ENCODE data around the gene NBEAL1. TPM values are rescaled to one million over a fixed set of nuclear protein-coding genes. Genes with fewer than 3 reads are reported as not detected.
"Not testable (repeated sequence)": the region's sequence is repeated elsewhere in the genome, so short reads cannot be mapped to it uniquely, and the experiment has no call there.

The NBEAL1 gene
- total RNA-seq, 4 donors from 2014 or later = 25.6 to 67.5 (median 55.0) TPM

DNA sequence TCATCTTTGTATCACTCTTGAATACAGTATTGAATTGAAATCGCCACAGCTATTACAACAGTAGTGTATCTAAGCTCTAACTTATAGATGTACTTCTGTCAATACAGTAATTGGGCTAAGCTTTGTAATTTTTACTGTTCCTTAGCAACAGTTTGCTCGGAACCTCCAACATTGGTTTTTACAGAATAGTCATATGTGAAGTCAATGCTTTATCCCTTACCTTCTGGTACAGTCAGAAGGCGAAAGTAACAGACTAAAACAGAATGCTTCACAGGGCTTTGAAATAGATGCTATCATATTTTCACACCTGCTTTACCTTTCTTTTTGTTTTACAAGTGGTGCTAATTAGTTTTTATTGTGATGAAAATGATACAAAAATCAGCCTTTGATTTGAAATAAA lies 177.3 kb downstream of the NBEAL1 start:
- DNase-seq (ENCODE audit: low spot score) = no peak
- no peak for ATAC-seq (ENCODE audit: low FRiP score)
- TF ChIP-seq, protein P1, sequence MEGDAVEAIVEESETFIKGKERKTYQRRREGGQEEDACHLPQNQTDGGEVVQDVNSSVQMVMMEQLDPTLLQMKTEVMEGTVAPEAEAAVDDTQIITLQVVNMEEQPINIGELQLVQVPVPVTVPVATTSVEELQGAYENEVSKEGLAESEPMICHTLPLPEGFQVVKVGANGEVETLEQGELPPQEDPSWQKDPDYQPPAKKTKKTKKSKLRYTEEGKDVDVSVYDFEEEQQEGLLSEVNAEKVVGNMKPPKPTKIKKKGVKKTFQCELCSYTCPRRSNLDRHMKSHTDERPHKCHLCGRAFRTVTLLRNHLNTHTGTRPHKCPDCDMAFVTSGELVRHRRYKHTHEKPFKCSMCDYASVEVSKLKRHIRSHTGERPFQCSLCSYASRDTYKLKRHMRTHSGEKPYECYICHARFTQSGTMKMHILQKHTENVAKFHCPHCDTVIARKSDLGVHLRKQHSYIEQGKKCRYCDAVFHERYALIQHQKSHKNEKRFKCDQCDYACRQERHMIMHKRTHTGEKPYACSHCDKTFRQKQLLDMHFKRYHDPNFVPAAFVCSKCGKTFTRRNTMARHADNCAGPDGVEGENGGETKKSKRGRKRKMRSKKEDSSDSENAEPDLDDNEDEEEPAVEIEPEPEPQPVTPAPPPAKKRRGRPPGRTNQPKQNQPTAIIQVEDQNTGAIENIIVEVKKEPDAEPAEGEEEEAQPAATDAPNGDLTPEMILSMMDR (IDR thresholded peaks at IDR 0.05) = no peak

DNA sequence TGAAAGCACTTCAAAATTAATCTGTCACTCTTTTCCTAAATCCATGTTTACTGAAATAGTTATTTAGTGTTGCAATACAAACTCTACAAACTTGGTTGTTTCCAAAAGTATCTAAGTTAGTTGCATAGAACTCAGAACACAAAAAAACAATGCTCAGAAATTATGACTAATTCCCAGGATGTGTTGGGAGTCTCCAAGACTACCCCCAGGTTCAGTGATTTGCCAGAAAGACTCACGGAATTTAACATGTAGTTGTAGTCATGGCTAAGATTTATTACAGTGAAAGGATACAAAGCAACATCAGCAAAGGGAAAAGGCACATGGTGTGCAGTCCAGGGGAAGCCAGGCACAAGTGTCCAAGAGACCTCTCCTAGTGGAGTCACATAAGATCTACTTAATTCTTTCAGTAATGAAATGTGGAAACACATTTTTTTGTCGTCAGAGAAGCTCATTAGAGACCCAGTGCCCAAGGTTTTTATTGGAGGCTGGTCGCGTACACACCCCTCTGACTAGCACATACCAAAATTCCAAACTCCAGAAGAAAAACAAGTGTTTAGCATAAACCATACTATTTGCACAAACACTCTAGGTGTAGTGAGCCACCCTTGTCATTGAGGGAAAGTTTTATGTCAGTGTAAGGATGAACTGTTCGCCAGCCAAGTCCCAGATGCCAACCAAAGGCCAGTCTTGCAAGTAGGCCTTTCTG lies 180.8 kb downstream of the NBEAL1 start:
- DNase-seq (ENCODE audit: low spot score) (no peak), ATAC-seq (ENCODE audit: low FRiP score) (no peak)
- TF ChIP-seq, protein P1 (IDR thresholded peaks at IDR 0.05) = no peak

DNA sequence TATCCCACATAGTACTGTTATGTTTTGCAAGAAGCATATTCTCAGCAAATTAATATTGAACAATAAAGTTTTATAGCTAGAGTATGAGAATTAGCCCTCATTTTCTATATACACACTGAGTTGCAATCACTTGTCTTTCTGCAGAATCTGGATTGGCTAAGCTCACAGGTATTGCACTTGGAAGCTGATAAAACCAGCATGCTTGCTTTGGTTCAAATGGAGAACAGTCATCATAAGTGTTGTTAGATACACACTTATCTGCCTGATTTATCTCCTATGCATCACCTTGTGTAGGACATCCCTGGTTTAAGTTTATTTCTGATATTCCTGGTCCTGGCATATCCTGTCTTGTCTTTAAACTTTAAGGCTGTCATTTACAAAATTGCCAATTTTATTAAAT lies 186.2 kb downstream of the NBEAL1 start:
- no peak for DNase-seq (ENCODE audit: low spot score)
- TF ChIP-seq, protein P1 (IDR thresholded peaks at IDR 0.05) = no peak
- ATAC-seq (ENCODE audit: low FRiP score) = no peak

DNA sequence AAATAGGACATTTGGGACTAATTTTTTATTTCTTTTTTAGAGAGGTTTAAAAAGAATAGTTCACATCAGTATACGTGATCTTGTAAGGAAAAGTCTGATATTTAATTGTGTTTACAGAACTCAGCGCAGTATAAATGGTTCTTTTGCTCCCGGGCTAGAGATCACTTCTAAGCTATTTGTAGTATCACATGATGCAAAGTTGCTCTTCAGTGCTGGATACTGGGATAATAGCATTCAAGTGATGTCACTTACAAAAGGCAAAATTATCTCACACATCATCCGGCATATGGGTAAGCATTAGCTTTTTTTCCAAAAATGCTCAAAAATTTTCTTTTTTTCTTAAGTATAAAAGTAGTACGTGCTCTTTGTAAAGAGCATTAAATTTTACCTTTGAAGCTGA lies 186.8 kb downstream of the NBEAL1 start:
- no peak for DNase-seq (ENCODE audit: low spot score)
- TF ChIP-seq, protein P1 (IDR thresholded peaks at IDR 0.05) = no peak
- no peak for ATAC-seq (ENCODE audit: low FRiP score)

DNA sequence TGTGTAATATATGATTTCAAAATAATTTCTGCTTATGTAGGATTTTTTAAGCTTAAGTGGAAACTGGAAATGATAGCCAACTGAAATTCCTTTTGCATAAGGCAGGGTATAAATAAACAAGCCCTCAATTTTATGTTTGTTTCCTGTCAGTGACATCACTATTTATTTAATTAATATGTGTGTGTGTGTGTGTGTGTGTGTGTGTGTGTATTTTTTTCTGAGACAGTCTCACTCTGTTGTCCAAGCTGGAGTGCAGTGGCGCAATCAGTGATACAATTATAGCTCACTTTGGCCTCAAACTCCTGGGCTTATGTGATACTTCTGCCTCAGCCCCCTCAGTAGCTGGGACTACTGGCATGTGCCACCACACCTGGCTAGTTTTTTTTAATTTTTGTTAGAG lies 194.9 kb downstream of the NBEAL1 start:
- ATAC-seq (ENCODE audit: low FRiP score) (no peak), DNase-seq (ENCODE audit: low spot score) (no peak)
- TF ChIP-seq, protein P1 (IDR thresholded peaks at IDR 0.05) = no peak

DNA sequence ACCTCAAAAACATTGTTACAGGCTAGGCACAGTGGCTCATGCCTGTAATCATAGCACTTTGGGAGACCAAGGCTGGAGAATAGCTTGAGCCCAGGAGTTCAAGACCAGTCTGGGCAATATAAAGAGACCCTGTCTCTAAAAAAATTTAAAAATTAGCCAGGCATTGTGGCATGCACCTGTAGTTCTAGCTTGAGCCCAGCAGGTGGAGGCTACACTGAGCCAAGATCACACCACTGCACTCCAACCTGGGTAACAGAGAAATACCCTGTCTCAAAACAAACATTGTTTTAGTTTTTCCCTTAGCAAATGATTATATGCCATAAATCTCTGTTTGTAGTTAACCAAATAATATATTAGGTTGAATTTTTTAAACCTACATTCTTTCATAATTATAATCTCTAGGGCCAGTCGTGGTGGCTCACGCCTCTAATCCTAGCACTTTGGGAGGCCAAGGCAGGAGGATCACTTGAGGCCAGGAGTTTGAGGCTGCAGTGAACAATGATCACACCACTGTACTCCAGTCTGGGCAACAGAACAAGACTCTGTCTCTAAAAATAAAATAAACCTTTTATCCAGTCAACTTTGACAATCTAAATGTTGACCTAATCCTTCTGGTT lies 210.9 kb downstream of the NBEAL1 start:
- TF ChIP-seq, protein P1 (IDR thresholded peaks at IDR 0.05) = no peak
- DNase-seq (ENCODE audit: low spot score) (no peak), ATAC-seq (ENCODE audit: low FRiP score) (no peak)

DNA sequence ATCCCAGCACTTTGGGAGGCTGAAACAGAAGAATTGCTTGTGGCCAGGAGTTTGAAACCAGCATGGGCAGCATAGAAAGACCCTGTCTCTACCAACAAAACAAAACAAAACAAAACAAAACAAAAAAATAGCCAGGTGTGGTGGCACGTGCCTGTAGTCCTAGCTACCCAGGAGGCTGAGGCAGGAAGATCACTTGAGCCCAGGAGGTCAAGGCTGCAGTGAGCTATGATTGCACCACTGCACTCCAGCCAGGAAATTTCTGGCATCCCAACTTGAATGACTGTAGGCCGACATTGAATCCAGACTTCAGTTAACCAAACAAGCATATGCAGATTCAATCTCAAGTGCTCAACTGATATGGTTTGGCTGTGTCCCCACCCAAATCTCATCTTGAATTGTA lies 215.0 kb downstream of the NBEAL1 start:
- not testable (repeated sequence) for DNase-seq (ENCODE audit: low spot score); ATAC-seq (ENCODE audit: low FRiP score)

Measured in omental fat pad (tissue), 4 donors.